Hematopoietic multipotent progenitor cell treated with erythropoietin and hydrocortisone succinate and interleukin-3 and kit ligand, for 17 days (in vitro differentiated cells): ENCODE measurements around the gene RNF220.

Experiments used
- DNase-seq: peaks from one replicate; pipeline ENCODE4 v3.0.0-alpha.2; 2015; ENCODE audit warnings: low spot score

The RNF220 gene

DNA sequence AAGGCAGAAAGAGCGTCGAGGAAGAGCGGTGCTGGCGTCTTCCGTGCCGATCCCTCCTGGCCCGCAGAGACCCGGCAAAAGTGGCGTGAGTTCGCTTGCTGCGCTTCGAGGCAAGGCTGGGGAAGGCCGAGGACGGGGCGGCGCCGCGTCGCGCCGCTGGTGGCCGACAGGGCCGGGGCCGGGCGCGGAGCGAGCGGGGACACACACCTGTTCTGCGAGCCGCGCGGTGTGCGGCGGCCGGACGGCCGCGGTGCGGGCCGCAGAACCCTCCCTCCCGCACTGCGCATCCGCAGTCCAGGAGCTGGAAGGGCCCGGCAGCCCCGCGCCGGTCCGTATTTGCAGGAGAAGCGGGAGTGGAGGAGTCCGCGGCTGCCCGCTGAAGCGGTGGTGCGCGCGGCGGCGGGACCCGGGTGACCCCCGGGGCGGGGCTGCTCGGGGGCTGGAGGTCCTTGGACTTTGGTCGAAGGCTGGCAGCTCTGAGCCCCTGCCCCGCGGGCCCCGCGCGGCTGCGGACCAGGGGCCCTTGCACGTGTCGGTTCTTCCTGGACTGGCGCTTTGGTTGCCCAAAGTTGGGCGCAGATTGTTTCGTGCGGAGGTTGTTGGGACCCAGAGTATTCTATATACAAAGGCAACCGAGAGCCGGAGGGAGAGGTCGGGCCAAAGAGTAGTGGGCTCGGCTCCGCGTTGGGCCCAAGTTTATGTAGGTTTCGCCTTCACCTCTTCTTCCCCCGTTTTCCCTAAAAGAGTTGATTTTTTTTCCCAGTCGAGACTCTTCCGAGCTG is 2.6 kb downstream of the RNF220 start:
- DNase-seq = no peak

DNA sequence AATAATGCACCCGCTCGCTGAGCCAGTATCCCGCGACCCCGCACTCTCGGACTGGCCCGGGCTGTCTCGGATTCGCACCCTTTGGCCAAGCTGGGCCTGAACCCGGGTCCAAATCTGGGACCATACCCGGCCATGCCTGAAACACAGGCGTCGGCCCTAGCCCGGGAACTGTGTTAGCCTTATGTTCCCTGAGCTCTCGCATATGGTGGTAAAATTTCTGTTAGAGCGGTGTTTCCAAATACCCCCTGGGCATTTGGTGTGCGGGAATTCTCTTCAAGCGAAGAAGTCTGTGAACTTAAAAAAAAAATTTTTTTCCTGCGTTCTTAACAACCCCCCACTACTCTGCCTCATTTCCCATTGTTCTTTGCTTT is 3.1 kb downstream of the RNF220 start:
- DNase-seq = no peak

DNA sequence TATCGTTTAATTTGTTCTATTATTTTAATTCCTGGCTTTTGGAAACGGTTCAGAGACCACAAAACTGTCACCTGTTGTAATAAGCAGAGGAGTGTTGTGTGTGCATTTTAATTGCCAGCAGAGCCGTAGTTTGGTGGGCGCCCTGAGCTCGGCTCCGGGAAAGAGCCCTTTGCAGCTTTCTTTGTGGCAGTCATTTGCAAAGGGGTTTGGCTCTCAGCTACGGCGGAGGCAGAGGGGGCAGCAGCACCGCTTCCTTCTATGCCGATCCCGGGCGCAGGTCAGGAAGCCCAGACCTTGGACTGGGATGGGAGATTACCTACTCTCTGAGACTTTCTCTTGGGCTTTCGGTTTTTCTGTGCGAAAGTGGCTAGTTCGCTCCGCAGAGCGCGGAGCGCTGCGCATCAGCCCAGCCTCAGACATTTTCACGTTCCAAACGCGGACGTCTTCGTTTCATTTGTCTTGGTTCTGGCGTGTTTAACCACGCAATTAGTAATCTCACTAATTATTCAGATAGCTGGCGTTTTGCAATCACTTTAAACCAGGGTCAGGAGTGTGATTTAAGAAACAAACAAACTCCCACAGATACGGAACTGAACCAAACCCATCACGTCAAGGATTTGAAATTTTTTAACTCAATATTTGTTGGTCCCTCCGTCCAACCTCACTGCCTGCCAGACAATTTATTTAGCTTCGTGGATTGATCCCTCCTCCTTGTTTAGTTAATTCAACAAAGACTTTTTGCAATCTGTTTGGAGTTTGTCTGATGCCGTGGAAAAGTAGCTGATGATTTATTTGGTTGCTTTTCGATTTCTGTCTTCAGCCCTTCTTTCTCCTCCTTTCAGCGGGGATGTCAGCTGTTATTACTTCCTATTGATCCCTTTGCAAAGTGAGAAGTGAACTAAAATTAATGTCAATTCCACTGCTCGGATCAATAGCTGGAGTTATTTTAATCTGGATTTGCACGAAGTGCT is 3.9 kb downstream of the RNF220 start:
- no peak for DNase-seq

- DNase-seq = no peak
Observed at GRCh38 chr1:44409757-44410156, 4.7 kb downstream of the RNF220 start.

- DNase-seq = no peak
Observed at GRCh38 chr1:44411861-44412260, 6.8 kb downstream of the RNF220 start.

DNA sequence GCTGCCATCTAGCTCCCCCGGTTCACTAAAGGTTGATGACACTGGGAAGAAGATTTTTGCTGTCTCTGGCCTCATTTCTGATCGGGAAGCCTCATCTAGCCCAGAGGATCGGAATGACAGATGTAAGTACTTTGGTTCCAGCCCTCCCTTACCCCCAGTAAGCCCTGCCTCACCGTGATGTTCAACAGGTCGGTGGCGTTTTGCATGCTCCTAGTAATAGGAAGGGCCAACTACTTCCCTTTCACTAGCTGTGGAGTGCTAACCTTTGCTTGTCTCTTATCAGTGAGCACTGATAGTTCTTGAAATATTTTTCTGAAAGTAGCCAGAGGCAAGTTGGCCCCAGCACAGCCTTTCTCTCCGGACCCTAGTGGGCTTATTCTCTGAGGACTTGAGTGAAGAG is 7.5 kb downstream of the RNF220 start:
- no peak for DNase-seq

GRCh38 chr1:44413740-44414139 is 8.7 kb downstream of the RNF220 start:
- DNase-seq = no peak

- no peak for DNase-seq
Observed at GRCh38 chr1:44415013-44415412, 10.0 kb downstream of the RNF220 start.

- no peak for DNase-seq
Observed at GRCh38 chr1:44416408-44416807, 11.4 kb downstream of the RNF220 start.

DNA sequence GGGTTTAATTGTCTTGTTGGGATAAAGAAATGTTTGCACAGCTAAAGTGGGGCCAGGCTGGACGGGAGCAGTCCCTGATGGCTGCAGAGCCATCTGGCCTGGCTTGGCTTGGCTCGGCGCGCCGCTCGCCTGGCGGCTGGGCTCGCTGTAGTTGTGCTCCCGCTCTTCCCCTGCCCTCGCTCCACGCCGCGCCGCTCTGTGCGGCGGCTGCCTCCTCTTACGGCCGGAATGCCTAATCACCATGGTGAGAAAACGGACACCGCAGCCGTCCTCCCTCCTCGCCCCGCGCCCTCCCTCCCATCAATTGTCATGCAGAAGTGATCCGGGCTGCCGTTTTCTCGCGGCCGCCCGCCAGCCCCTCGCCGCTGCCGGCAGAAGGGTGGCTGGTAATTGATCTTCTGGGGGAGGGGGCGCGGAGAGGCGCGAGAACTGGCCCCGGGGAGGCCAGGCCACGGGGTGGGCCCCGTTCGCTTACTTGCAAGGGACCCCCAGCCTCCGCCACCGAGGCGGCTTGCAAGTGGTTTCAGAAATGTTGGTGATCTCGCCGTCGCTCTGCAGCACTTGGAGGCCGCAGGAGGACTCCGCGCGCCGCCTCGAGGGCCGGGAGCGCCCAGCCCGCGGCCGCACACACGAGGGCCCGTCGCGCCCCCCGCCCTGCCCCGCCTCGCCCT is 12.4 kb downstream of the RNF220 start:
- no peak for DNase-seq

DNA sequence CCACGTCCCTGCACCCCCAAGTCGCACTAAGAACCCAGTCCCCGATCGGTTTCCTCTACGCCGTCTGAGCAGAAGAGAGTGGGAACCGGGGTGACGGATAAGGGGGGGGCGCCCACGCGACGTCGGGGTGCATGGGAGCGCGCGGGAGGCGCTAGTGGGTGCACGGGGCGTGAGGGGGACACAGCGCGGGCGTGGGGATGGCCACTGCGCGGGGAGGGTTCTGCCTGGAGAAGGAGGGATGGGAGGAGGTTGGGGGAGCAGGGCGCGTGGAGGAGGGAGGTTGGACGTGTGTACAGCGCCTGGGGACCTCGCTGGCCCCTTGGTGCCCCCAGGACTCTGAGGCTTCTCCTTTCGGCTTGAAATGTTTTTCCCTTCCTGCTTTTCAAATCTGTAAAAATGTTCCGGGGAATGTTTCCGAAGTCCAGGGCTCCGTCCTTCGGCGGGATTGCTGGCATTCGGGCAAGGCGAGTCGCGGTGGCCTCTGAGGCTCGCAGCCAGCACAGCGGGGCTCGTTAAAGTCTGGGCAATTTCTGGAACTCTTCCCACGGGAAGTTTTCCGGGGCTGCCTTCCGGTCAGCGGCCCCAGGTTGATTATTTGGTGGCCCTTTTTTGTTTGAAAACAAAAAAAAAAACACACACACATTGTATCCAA is 13.1 kb downstream of the RNF220 start:
- DNase-seq = no peak

DNA sequence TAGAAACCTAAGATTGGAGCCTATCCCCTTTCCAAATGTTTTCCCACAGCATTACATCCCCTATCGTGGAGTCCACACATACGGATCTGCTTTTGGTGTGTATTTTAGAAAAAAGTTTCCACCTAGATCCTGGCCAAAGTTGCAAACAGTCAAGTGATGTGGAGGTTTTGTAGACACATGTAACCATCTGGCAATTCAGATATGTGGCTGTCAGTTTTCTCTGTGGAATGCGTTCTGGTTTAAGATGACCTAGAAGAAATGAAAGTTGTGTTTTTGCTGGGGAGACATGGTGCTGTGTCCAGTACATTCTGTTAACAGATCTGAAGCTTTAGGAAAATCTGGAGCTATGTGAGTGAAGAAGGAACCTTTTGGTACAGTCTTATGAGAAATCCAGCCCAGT is 14.8 kb downstream of the RNF220 start:
- DNase-seq = no peak

DNA sequence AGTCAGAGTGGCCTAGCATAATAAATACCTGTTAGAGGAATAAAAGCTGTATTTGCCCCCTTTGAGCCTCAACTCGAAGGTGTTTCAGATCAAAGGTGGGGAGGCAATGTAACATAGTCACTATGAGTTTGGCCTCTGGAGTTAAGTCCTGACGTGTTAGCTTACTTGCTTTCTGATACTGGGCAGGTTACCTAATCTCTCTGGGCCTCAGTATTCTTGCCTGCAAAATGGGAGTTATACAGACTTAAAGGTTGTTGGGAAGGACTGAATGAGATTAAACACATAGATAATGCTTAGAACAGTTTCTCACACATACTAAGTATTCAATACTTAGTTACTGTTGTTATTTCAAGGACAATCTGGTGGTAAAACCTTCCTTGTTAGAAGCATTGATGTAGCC is 15.5 kb downstream of the RNF220 start:
- no peak for DNase-seq

DNA sequence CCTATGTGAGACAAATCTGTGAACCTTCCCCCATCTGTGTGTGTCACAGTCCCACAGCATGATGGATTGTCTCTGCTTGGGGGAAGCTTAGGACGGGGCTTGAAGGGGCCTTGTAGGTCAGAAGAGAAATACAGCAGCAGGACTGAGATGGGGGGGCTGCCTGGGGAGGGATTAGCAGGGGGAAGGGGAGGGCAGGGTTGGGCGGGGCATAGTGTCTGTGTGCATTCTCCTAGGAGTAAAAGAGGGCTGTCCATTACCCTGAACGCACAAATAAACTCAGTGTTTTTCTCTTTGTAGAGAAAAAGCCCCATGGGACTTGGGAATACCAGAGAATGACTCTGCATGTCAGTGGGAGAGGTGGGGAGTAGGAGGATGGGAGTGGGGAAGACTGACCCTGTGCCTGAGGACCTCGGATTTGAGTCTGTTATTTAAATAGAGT is 16.4 kb downstream of the RNF220 start:
- DNase-seq = no peak

DNA sequence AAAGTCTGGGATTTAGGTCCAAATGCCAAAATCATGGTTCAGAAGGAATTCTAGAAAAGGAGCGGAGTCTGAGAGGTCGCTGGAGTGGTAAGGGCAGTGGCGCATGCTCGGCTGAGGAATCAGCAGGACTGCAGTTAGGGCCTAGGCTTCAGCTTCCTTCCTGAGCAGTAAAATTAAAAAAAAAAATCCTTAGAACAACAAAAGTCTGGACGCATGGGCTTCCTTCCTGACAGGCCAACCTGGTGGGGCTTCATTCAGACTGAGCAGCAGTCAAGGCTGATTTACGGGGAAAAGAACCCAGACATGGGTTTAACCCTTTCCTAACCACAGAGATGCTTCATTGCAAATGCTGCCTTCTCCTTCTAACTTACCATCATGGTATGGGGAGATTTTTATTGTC is 17.1 kb downstream of the RNF220 start:
- no peak for DNase-seq

DNA sequence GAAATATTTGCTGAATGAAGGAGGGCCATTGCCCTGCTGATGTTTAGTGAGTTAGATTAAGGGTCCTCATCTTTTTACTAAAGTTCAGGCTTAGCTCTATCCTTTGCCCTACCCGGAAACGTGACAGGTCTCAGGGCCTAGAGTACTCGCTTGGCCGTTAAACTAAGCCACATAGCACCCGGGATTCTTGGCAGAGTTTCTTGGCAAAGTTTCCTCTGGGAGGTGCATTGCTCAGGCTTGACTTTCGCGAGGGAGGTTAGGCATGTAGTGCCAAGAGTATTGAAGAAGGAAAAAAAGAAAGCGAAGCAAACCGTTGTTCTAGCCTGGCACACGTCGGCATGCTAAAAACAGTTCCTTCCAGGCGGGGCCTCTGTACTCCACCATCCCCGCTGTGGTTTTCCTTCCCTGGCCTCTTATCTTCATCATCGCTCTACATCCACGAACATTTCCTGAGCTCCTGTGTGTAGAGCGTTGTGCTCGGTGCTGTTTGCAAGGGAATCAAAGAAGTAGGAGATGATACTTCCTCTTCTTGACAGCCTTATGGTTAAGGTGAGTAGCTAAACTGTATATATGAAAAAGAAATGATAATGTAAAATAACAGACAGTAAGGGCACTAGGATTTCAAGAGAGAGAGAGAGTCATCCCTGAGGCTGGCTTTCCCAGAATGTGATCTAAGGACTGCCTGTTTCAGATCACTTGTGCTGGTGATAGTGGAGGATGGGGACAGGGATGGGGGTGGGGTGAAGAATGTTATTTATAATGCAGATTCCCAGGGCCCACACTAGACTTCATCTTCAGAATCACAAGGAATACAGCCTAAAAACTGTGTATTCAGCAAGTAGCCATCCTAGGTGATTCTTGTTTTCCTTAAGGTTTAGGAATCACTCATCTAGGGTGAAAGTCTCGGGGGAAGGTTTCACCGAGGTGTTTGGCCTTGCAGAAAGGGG is 18.8 kb downstream of the RNF220 start:
- DNase-seq = peak; percentile 19

DNA sequence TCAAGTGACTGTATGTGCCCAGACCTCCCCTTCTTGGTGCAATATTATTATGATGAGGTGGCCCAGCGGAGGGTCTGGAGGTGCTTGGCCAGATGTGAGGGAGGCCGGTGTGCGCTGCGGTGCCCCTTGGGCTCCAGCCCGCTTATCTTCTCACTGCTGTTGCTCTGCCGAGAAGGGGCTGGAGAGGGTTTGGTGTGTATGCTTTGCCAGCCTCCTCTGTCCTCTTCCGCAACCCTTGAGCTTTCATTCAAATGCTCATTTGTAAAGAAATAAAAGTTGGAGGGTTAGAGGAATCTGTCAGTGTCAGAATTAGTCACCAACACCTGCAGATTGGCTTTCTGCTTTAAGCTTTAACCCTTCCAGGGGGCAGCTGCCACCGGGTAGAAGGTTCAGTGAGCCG is 19.7 kb downstream of the RNF220 start:
- DNase-seq = no peak

GRCh38 chr1:44425341-44426082 is 20.5 kb downstream of the RNF220 start:
- no peak for DNase-seq

- no peak for DNase-seq
Observed at GRCh38 chr1:44431861-44432260, 26.8 kb downstream of the RNF220 start.

DNA sequence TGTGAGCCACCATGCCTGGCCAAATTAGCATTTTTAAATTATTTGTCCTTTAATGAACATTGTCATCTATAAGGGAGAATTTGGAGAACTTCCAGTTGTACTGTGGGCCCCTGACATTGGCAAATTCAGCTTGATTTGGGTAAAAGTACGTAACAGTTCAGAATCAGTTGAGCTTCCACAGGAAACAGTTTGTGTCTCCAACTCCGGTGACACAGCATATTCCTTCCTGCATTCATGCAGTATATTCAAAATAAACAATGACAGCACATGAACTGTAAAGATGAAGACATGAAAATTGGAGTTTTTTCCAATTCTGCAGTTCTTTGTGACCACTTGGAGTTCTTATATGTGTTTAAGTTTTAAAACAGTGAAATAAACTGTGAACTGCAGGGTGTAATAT is 28.2 kb downstream of the RNF220 start:
- DNase-seq = peak; percentile 16
